Type B pancreatic cell (in vitro differentiated cells): ENCODE data around the gene MYO7A. TPM values are rescaled to one million over a fixed set of nuclear protein-coding genes. Genes with fewer than 3 reads are reported as not detected.

Experiments
- DNase-seq: peaks from one replicate; pipeline ENCODE4 v3.0.0; 2021; ENCODE audit warnings: mixed read lengths; ENCODE audit not compliant: unreplicated experiment; ENCODE audit errors: extremely low spot score
- H3K27ac Mint-ChIP-seq: 2 replicates; pipeline ENCODE4 v1.8.0; 2021; ENCODE audit warnings: mild to moderate bottlenecking, mixed read lengths
- H3K27me3 Mint-ChIP-seq: 2 replicates; pipeline ENCODE4 v1.8.0; 2021; ENCODE audit warnings: mixed read lengths
- H3K36me3 Mint-ChIP-seq: 2 replicates; pipeline ENCODE4 v1.8.0; 2021; ENCODE audit warnings: mixed read lengths
- H3K4me1 Mint-ChIP-seq: one replicate; pipeline ENCODE4 v1.8.0; 2021; ENCODE audit warnings: mixed read lengths; ENCODE audit not compliant: unreplicated experiment
- H3K4me3 Mint-ChIP-seq: 2 replicates; pipeline ENCODE4 v1.8.0; 2021; ENCODE audit warnings: mild to moderate bottlenecking, mixed read lengths
- H3K9me3 Mint-ChIP-seq: 2 replicates; pipeline ENCODE4 v1.8.0; 2021; ENCODE audit warnings: mixed read lengths
- CTCF ChIP-seq: fragments of 200-600 bp; sonication (generic); conservative IDR thresholded peaks from 2 replicates; pipeline ENCODE4 v1.5.0; 2021; ENCODE audit warnings: antibody characterized with exemption, mild to moderate bottlenecking
- total RNA-seq: library from RNA; stranded (reverse); gene quantifications from 2 replicates; pipeline ENCODE4 v1.2.1, GENCODE V29; 2021; ENCODE audit warnings: low replicate concordance

MYO7A gene
- total RNA-seq, 1 donor from 2014 or later: 2.8 TPM

- no peak overlapping the region for H3K27ac Mint-ChIP-seq
- no peaks in the 10 kb centered on the region for H3K27me3 Mint-ChIP-seq
- no peaks in the 10 kb centered on the region for H3K36me3 Mint-ChIP-seq
- peak; percentile 45 for DNase-seq
- H3K4me3 Mint-ChIP-seq: no peak overlapping the region
- no peaks in the 10 kb centered on the region for H3K9me3 Mint-ChIP-seq
- TF ChIP-seq CTCF: no peak
- H3K4me1 Mint-ChIP-seq: peaks cover 6% of the 10 kb centered on the region
Observed at GRCh38 chr11:77201991-77202841, 74.2 kb downstream of the MYO7A start.

GRCh38 chr11:77202941-77203900 is 75.2 kb downstream of the MYO7A start:
- H3K36me3 Mint-ChIP-seq: no peaks in the 10 kb centered on the region
- peak; percentile 58 for DNase-seq
- H3K27ac Mint-ChIP-seq: no peak overlapping the region
- no peak overlapping the region for H3K4me3 Mint-ChIP-seq
- peaks cover 6% of the 10 kb centered on the region for H3K4me1 Mint-ChIP-seq
- no peaks in the 10 kb centered on the region for H3K9me3 Mint-ChIP-seq
- H3K27me3 Mint-ChIP-seq: no peaks in the 10 kb centered on the region
- no peak for TF ChIP-seq CTCF

GRCh38 chr11:77203901-77204753 is 76.1 kb downstream of the MYO7A start:
- no peaks in the 10 kb centered on the region for H3K27me3 Mint-ChIP-seq
- DNase-seq: peak; percentile 62
- no peaks in the 10 kb centered on the region for H3K9me3 Mint-ChIP-seq
- no peak overlapping the region for H3K4me3 Mint-ChIP-seq
- no peak overlapping the region for H3K27ac Mint-ChIP-seq
- H3K4me1 Mint-ChIP-seq: peaks cover 6% of the 10 kb centered on the region
- no peaks in the 10 kb centered on the region for H3K36me3 Mint-ChIP-seq
- TF ChIP-seq CTCF: no peak

GRCh38 chr11:77204754-77205466 is 76.9 kb downstream of the MYO7A start:
- H3K27me3 Mint-ChIP-seq: no peaks in the 10 kb centered on the region

More at GRCh38 chr11:77204754-77205466, 76.9 kb downstream of the MYO7A start:
- TF ChIP-seq CTCF: no peak
- DNase-seq: no peak
- H3K4me1 Mint-ChIP-seq: peaks cover 6% of the 10 kb centered on the region
- no peaks in the 10 kb centered on the region for H3K9me3 Mint-ChIP-seq
- no peak overlapping the region for H3K4me3 Mint-ChIP-seq
- H3K27ac Mint-ChIP-seq: no peak overlapping the region
- H3K36me3 Mint-ChIP-seq: no peaks in the 10 kb centered on the region
